Large intestine (tissue), 3 donors: ENCODE measurements around the gene SHB. TPM values are rescaled to one million over a fixed set of nuclear protein-coding genes. Genes with fewer than 3 reads are reported as not detected.

ENCODE experiments used
- DNase-seq, 2 donors: peaks; one replicate each; pipeline versions ENCODE4 v3.0.0 to v3.0.0-alpha.2; 2013
- H3K27ac ChIP-seq: one replicate; pipeline ENCODE4 v1.5.1; 2013; ENCODE audit warnings: low read length
- H3K27me3 ChIP-seq: 2 replicates; pipeline ENCODE4 v1.6.1; 2013; ENCODE audit warnings: low read length; ENCODE audit not compliant: control insufficient read depth, insufficient read depth
- H3K36me3 ChIP-seq: 2 replicates; pipeline ENCODE4 v1.6.1; 2013; ENCODE audit warnings: low read length; ENCODE audit not compliant: control insufficient read depth, insufficient read depth
- H3K4me1 ChIP-seq: one replicate; pipeline ENCODE4 v1.6.1; 2013; ENCODE audit warnings: low read length; ENCODE audit not compliant: control insufficient read depth, insufficient read depth
- H3K4me3 ChIP-seq: one replicate; pipeline ENCODE4 v1.5.1; 2013; ENCODE audit warnings: low read length
- H3K9me3 ChIP-seq: one replicate; pipeline ENCODE4 v1.6.1; 2013; ENCODE audit warnings: mild to moderate bottlenecking, low read depth, low read length, moderate library complexity; ENCODE audit not compliant: control insufficient read depth
- WGBS: methylation state at CpG from one replicate; pipeline ENCODE4 v1.1.5; 2013; ENCODE audit warnings: low lambda C conversion rate; ENCODE audit not compliant: insufficient coverage; 5-methylcytosine and 5-hydroxymethylcytosine counted together
- polyA plus RNA-seq: library from polyadenylated mRNA; unstranded; fragments of 120-200 nt; gene quantifications from one replicate; pipeline ENCODE4 v1.2.1, GENCODE V29; 2013

SHB gene
- polyA plus RNA-seq, 1 donor: 17.8 TPM

- no peak for DNase-seq
- Histone ChIP-seq H3K4me1 (peaks cover 32% of the 10 kb centered on the region), H3K4me3 (no peak overlapping the region), H3K36me3 (peaks cover 52% of the 10 kb centered on the region), H3K27me3 (no peaks in the 10 kb centered on the region), H3K9me3 (no peaks in the 10 kb centered on the region), H3K27ac (no peak overlapping the region)
- no CpG with 5 or more reads among the region's 4 CpGs for WGBS
Measured at GRCh38 chr9:38015266-38015665, 53.8 kb downstream of the SHB start.

DNA sequence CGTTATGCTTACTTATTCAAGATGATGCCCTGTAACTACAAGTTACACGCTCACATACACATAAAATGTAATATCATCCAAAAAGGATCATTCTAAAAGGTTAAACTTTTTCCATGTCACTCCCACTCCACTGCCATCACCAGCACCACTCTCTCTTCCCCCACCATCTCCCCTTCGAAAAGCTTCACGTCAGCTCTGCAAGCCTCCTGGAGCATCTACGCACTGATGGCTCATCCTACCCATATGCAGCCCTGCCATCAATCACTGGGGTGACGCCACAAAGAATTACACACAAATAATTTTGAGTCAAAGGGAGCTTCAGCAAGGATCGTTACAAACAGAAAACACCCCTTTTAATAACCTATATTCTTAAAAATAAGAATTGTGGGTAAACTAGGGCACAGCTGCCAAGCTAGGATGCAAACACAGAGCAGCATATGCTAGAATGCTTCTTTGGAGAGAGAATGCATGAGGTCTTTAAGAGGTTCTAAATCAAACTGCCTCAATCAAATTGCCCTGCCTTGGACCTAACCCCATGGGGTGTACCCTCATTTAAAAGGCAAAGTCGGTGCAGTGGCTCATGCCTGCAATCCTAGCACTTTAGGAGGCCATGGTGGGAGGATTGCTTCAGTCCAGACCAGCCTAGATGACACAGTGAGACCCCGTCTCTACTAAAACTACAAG is 56.1 kb downstream of the SHB start:
- no peak for DNase-seq
- Histone ChIP-seq H3K4me1 (peaks cover 30% of the 10 kb centered on the region), H3K36me3 (peaks cover 52% of the 10 kb centered on the region), H3K9me3 (no peaks in the 10 kb centered on the region), H3K27ac (no peak overlapping the region), H3K4me3 (no peak overlapping the region), H3K27me3 (no peaks in the 10 kb centered on the region)
- no CpG with 5 or more reads among the region's 9 CpGs for WGBS

GRCh38 chr9:38011991-38012390 is 57.0 kb downstream of the SHB start:
- Histone ChIP-seq H3K4me3 (no peak overlapping the region), H3K36me3 (peaks cover 52% of the 10 kb centered on the region), H3K27me3 (no peaks in the 10 kb centered on the region), H3K27ac (no peak overlapping the region), H3K4me1 (peaks cover 28% of the 10 kb centered on the region), H3K9me3 (no peaks in the 10 kb centered on the region)
- no CpG with 5 or more reads among the region's 5 CpGs for WGBS
- no peak for DNase-seq

- H3K27ac ChIP-seq: no peak overlapping the region
- no peaks in the 10 kb centered on the region for H3K27me3 ChIP-seq
- 80% methylated on average over 1 of the region's 7 CpGs for WGBS
- no peak for DNase-seq
- peaks cover 51% of the 10 kb centered on the region for H3K36me3 ChIP-seq
- no peaks in the 10 kb centered on the region for H3K9me3 ChIP-seq
- peaks cover 28% of the 10 kb centered on the region for H3K4me1 ChIP-seq
- no peak overlapping the region for H3K4me3 ChIP-seq
Measured at GRCh38 chr9:38010918-38011704, 57.9 kb downstream of the SHB start.

- no peak for DNase-seq
- no CpG with 5 or more reads among the region's 4 CpGs for WGBS
- no peak overlapping the region for H3K4me3 ChIP-seq
- peak overlapping the region; percentile 87 for H3K27ac ChIP-seq
- no peaks in the 10 kb centered on the region for H3K9me3 ChIP-seq
- no peaks in the 10 kb centered on the region for H3K27me3 ChIP-seq
- peaks cover 28% of the 10 kb centered on the region for H3K4me1 ChIP-seq
- peaks cover 40% of the 10 kb centered on the region for H3K36me3 ChIP-seq
Measured at GRCh38 chr9:38009990-38010389, 59.0 kb downstream of the SHB start.

GRCh38 chr9:38009035-38009501 is 60.0 kb downstream of the SHB start:
- Histone ChIP-seq H3K27me3 (no peaks in the 10 kb centered on the region), H3K9me3 (no peaks in the 10 kb centered on the region), H3K27ac (peak overlapping the region; percentile 87), H3K4me1 (peaks cover 28% of the 10 kb centered on the region), H3K4me3 (no peak overlapping the region), H3K36me3 (peaks cover 34% of the 10 kb centered on the region)
- WGBS: no CpG with 5 or more reads among the region's 5 CpGs
- no peak for DNase-seq

DNA sequence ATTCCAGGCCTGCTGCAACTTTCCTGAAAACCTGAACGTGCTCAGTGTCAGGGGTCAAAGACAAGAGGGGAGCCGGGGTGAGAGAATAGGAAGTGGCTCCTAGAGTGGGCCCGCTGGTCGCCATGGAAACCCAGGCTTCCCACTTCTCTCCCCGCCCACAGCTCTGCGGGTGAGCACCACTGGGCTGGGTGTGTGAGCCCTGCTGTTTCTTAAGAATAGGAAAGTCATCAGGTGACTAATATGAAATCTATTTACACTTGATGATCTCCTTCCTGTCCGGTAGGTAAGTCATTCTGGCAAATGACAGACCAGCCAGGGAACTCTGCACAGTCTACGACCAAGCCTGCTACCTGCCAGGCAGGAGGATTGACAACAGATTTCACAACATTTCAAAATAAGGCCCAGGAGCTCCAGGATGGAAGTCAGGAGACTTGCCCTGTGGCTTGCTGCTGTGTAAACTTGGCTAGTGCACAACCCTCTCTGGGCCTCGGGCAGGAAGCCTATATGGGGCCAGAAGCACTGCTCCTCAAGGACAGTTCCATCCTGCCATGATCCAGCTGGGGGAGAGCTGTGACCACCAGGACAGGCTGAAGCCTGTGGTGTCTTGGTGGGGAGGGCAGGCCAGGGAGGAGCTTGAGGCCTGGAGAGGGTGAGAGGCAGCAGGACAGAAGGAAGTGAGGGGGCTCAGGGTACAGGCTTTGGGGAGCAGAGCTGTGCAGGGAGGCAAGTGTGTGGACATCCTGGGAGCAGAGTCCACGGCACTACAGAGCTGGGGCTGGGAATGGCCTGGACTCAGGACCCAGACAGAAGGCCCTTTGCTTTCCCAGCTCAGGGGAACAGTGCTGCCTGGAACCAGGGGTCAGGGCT is 60.6 kb downstream of the SHB start:
- H3K36me3 ChIP-seq: peaks cover 27% of the 10 kb centered on the region
- no peaks in the 10 kb centered on the region for H3K27me3 ChIP-seq
- H3K27ac ChIP-seq: peak overlapping the region; percentile 87
- 20% methylated on average over 1 of the region's 10 CpGs for WGBS
- H3K9me3 ChIP-seq: no peaks in the 10 kb centered on the region
- peak; percentile 90 to 94 for DNase-seq
- H3K4me3 ChIP-seq: no peak overlapping the region
- peaks cover 28% of the 10 kb centered on the region for H3K4me1 ChIP-seq

DNA sequence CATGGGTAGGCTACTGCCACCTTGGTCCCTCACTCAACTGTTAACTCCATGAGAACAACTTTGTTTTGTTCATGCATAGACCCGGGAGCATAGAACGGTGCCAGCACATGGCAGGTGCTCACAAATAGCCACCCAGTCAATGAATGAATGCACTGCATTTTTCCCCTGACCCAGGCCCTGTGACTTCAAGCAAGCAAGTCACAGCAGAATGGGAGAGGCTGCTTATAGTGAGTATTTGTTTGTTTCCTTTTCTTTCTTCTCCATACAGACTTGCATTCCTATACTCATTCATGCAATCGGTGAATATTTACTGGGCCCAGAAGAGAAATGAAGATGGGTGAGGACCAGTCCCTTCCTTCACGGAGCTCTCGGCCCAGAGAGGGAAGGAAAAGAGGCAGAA is 62.0 kb downstream of the SHB start:
- H3K9me3 ChIP-seq: no peaks in the 10 kb centered on the region
- H3K27ac ChIP-seq: no peak overlapping the region
- H3K4me1 ChIP-seq: peaks cover 28% of the 10 kb centered on the region
- DNase-seq: no peak
- no peak overlapping the region for H3K4me3 ChIP-seq
- H3K36me3 ChIP-seq: peaks cover 15% of the 10 kb centered on the region
- WGBS: 100% methylated on average over 1 of the region's 5 CpGs
- H3K27me3 ChIP-seq: no peaks in the 10 kb centered on the region

DNA sequence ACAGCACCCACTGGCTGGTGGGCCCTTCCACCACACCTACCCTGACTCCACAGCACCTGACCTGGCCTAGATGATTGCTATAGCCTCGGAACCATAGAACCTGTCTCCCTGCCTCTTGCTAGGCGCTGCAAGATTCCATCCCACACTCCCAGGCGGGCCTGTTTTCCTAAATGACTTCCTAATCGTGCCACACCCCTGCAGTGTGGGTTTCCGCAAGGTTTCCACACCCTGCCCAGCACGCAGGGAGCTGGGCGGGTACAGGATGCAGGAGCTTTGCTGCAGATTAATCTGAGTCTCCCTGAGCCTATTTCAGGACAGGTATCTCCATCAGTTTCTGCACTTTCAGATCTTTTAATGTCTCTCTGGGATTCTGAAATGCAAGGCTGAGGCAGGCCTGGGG is 62.9 kb downstream of the SHB start:
- Histone ChIP-seq H3K9me3 (no peaks in the 10 kb centered on the region), H3K27ac (no peak overlapping the region), H3K27me3 (no peaks in the 10 kb centered on the region), H3K4me1 (peaks cover 28% of the 10 kb centered on the region), H3K4me3 (no peak overlapping the region), H3K36me3 (peaks cover 14% of the 10 kb centered on the region)
- no peak for DNase-seq
- no CpG with 5 or more reads among the region's 7 CpGs for WGBS
